Effector memory CD4-positive, alpha-beta T cell (primary cell): ENCODE data around the gene ASL.

ENCODE experiments used
- DNase-seq, 3 donors: peaks; one replicate each; pipeline ENCODE4 v3.0.0-alpha.2; 2020
- H3K27ac ChIP-seq: 2 replicates; pipeline ENCODE4 v1.7.0; 2013; ENCODE audit warnings: mild to moderate bottlenecking, low read length, moderate library complexity; ENCODE audit not compliant: insufficient read depth, poor library complexity, severe bottlenecking
- H3K27me3 ChIP-seq: replicated peaks from 2 replicates; pipeline ENCODE4 v1.7.0; 2013; ENCODE audit warnings: mild to moderate bottlenecking, low read length; ENCODE audit not compliant: insufficient read depth, control insufficient read depth, poor library complexity, severe bottlenecking
- H3K36me3 ChIP-seq: 2 replicates; pipeline ENCODE4 v1.7.0; 2013; ENCODE audit warnings: mild to moderate bottlenecking, low read length, moderate library complexity; ENCODE audit not compliant: control insufficient read depth, insufficient read depth
- H3K4me1 ChIP-seq: 2 replicates; pipeline ENCODE4 v1.7.0; 2013; ENCODE audit warnings: low read length, mild to moderate bottlenecking; ENCODE audit not compliant: control insufficient read depth, insufficient read depth, poor library complexity, severe bottlenecking
- H3K4me3 ChIP-seq: 2 replicates; pipeline ENCODE4 v1.7.0; 2013; ENCODE audit warnings: low read length, low read depth, mild to moderate bottlenecking; ENCODE audit not compliant: insufficient read depth, poor library complexity, severe bottlenecking
- H3K9me3 ChIP-seq: 2 replicates; pipeline ENCODE4 v1.7.0; 2013; ENCODE audit warnings: mild to moderate bottlenecking, low read length, moderate library complexity; ENCODE audit not compliant: control insufficient read depth

The ASL gene

DNA sequence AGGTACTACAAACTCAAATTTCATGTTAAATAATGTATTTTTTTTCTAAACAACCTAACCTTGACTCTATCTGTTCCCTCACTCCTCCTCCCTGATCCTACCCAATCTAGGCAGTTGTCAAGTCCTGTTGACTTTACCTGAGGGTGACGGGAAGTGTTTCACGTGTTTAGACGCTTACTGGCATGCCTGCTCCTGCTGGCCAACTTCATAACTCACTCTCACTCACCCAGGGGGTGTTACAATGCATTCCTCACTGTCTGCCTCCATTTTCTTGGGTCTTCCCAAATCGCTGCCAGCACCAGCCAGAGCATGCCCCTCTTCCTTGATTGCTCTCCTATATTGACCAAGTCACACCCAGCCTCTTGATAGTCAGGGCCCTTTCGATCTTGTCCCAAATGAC is 67.4 kb downstream of the ASL start:
- Histone ChIP-seq H3K9me3 (no peaks in the 10 kb centered on the region), H3K4me1 (no peaks in the 10 kb centered on the region), H3K36me3 (peaks cover 54% of the 10 kb centered on the region), H3K4me3 (no peak overlapping the region), H3K27me3 (no peaks in the 10 kb centered on the region), H3K27ac (no peak overlapping the region)
- DNase-seq = no peak
